Epithelial cell of esophagus (primary cell): ENCODE measurements around the gene USP25.
A peak's percentile ranks its signal among the peaks of the same experiment; 100 is the strongest.

ENCODE experiments used
- DNase-seq: peaks from one replicate; pipeline ENCODE4 v3.0.0; 2010; ENCODE audit warnings: low read depth
- H3K4me3 ChIP-seq: 2 replicates; pipeline ENCODE4 v1.5.1; 2011; ENCODE audit warnings: mild to moderate bottlenecking, low read length, control low read depth
- CTCF ChIP-seq: IDR thresholded peaks from 2 replicates; pipeline ENCODE4 v1.5.1; 2011; ENCODE audit warnings: low read depth, mild to moderate bottlenecking, low read length, control low read depth, inconsistent platforms; ENCODE audit not compliant: insufficient read depth; ENCODE audit errors: missing control alignments

Gene USP25

GRCh38 chr21:15741510-15741909 is 11.7 kb downstream of the USP25 start:
- no peak overlapping the region for H3K4me3 ChIP-seq
- no peak for TF ChIP-seq CTCF
- DNase-seq: peak; percentile 24

- H3K4me3 ChIP-seq: no peak overlapping the region
- DNase-seq: no peak
- no peak for TF ChIP-seq CTCF
Observed at GRCh38 chr21:15742052-15742670, 12.4 kb downstream of the USP25 start.

GRCh38 chr21:15742694-15743093 is 12.9 kb downstream of the USP25 start:
- no peak for TF ChIP-seq CTCF
- DNase-seq: no peak
- no peak overlapping the region for H3K4me3 ChIP-seq

GRCh38 chr21:15743593-15743992 is 13.8 kb downstream of the USP25 start:
- DNase-seq: peak; percentile 62
- no peak overlapping the region for H3K4me3 ChIP-seq
- no peak for TF ChIP-seq CTCF

GRCh38 chr21:15744926-15745325 is 15.1 kb downstream of the USP25 start:
- no peak overlapping the region for H3K4me3 ChIP-seq
- no peak for DNase-seq
- TF ChIP-seq CTCF: no peak

- H3K4me3 ChIP-seq: no peak overlapping the region
- TF ChIP-seq CTCF: no peak
- no peak for DNase-seq
Observed at GRCh38 chr21:15748586-15748985, 18.8 kb downstream of the USP25 start.

- TF ChIP-seq CTCF: no peak
- H3K4me3 ChIP-seq: no peak overlapping the region
- no peak for DNase-seq
Observed at GRCh38 chr21:15749082-15749860, 19.5 kb downstream of the USP25 start.
